Hepatocyte (in vitro differentiated cells): Measurements from ENCODE around the gene SAMD4A.

Experiments used
- CTCF ChIP-seq: fragments of 200-600 bp; sonication (generic); IDR thresholded peaks from 2 replicates; pipeline ENCODE4 v1.5.1; 2016; ENCODE audit warnings: antibody characterized with exemption, mild to moderate bottlenecking; ENCODE audit not compliant: poor library complexity
- EZH2 ChIP-seq: fragments of 200-600 bp; sonication (generic); IDR thresholded peaks from 2 replicates; pipeline ENCODE4 v1.6.1; 2016; ENCODE audit warnings: antibody characterized with exemption, mild to moderate bottlenecking, borderline replicate concordance
- EZH2phosphoT487 ChIP-seq: fragments of 200-600 bp; sonication (generic); IDR thresholded peaks from one replicate; pipeline ENCODE4 v1.6.1; 2018; ENCODE audit warnings: antibody characterized with exemption, mild to moderate bottlenecking, low read depth, moderate library complexity; ENCODE audit not compliant: unreplicated experiment, severe bottlenecking

GRCh38 chr14:54590481-54590880, 23.6 kb downstream of the SAMD4A start:
- no peak for TF ChIP-seq CTCF
- TF ChIP-seq EZH2phosphoT487, result no peak
- no peak for TF ChIP-seq EZH2
